AG09309 (cell line): ENCODE data around the gene COA4.
"Not testable (repeated sequence)": the region's sequence is repeated elsewhere in the genome, so short reads cannot be mapped to it uniquely, and the experiment has no call there.

Experiments
- DNase-seq: peaks from one replicate; pipeline ENCODE4 v3.0.0-alpha.2; 2010; ENCODE audit warnings: low read depth
- H3K4me3 ChIP-seq: 2 replicates; pipeline ENCODE4 v1.5.1; 2011; ENCODE audit warnings: mild to moderate bottlenecking, low read depth, low read length, moderate library complexity; ENCODE audit not compliant: control insufficient read depth
- TF ChIP-seq, protein P1 (sequence below): IDR thresholded peaks from 2 replicates; pipeline ENCODE4 v1.5.1; 2011; ENCODE audit warnings: mild to moderate bottlenecking, low read depth, low read length, inconsistent platforms; ENCODE audit not compliant: insufficient read depth, control insufficient read depth; ENCODE audit errors: missing control alignments

COA4 gene

DNA sequence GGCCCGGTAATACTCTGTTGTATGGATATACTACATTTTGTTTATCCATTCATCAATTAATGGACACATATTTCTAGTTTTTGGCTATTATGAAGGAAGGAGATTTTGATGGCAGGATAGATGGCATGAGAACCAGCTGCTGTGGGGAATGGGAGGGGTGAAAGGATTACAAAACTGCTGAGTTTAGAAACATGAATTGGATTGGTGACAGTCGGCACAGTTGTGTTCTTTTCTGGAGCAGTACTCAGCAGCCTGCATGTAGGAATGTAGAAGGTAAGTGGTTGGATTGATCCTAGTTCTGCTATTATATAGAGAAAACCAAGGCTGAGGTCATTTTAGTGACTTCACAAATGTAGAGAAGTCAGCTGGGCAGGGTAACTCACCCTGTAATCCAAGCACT is 7.2 kb upstream of the COA4 start:
- no peak for DNase-seq
- TF ChIP-seq, protein P1, sequence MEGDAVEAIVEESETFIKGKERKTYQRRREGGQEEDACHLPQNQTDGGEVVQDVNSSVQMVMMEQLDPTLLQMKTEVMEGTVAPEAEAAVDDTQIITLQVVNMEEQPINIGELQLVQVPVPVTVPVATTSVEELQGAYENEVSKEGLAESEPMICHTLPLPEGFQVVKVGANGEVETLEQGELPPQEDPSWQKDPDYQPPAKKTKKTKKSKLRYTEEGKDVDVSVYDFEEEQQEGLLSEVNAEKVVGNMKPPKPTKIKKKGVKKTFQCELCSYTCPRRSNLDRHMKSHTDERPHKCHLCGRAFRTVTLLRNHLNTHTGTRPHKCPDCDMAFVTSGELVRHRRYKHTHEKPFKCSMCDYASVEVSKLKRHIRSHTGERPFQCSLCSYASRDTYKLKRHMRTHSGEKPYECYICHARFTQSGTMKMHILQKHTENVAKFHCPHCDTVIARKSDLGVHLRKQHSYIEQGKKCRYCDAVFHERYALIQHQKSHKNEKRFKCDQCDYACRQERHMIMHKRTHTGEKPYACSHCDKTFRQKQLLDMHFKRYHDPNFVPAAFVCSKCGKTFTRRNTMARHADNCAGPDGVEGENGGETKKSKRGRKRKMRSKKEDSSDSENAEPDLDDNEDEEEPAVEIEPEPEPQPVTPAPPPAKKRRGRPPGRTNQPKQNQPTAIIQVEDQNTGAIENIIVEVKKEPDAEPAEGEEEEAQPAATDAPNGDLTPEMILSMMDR = no peak
- no peak overlapping the region for H3K4me3 ChIP-seq

DNA sequence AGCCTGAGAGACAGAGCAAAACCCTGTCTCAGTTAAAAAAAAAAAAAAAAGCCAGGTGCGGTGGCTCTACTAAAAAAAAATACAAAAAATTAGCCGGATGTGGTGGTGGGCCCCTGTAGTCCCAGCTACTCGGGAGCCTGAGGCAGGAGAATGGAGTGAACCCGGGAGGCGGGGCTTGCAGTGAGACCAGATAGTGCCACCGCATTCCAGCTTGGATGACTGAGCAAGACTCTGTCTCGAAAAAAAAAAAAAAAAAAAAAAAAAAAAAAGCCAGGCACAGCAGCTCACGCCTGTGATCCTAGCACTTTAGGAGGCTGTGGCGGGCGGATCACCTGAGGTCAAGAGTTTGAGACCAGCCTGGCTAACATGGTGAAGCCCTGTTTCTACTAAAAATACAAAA is 3.8 kb upstream of the COA4 start:
- not testable (repeated sequence) for H3K4me3 ChIP-seq, DNase-seq

DNA sequence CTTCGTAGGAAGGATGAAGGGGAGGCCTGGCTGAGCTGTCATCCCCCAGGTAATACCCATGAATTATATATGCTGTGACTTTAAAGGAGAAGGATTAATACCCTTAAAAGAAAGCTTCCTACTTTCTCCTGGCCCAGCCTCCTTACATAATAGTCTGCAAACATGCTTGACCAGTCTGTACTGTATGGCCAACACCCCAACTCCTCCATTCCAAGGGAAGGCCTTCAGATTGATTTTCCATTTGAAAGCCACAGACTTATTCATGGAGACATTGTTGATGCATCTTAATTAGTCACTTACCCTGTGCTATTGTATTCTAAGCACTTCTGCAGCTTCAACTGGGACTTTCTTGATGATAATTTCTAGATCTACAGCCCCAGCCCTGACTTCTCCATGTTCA is 2.1 kb upstream of the COA4 start:
- no peak for DNase-seq
- H3K4me3 ChIP-seq = no peak overlapping the region
- TF ChIP-seq, protein P1 = no peak

DNA sequence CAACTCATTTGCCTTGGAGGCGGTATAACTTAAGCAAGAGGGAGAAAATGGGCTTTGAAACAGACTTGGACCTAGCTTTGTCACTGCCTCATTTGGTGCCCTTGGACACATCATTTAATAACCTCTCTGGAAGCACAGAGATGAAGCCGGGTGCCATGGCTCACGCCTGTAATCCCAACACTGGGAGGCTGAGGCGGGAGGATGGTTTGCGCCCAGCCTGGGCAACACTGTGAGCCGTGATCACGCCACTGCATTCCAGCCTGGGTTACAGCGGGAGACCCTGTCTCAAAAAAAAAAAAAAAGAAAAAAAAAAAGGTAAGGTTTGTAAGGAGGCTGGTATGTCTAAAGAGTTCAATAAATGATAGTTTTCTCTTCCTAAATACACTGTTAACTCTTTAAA is 806 bp downstream of the COA4 start:
- no peak for DNase-seq
- peak overlapping the region; percentile 83 for H3K4me3 ChIP-seq
- TF ChIP-seq, protein P1 = no peak

DNA sequence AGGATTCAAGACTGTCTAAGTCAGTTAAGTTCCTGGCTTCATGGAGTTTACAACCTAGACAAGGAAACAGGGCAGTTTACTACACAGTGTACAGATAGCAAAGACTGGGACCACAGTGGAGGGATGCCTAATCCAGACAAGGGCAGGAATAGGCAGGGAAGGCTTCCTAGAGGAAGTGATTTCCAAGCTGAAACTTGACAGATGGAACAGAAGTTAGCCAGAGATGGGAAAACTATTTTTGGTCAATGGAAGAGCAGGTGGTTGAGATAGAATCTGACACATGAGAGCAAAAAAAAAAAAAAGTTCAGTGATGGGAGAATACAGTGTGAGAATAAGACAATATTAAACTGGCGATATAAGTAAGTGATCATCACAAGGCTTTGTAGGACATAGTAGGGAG is 1.3 kb downstream of the COA4 start:
- no peak for DNase-seq
- TF ChIP-seq, protein P1 = no peak
- H3K4me3 ChIP-seq = no peak overlapping the region; the same call in 1 of the 2 replicates

DNA sequence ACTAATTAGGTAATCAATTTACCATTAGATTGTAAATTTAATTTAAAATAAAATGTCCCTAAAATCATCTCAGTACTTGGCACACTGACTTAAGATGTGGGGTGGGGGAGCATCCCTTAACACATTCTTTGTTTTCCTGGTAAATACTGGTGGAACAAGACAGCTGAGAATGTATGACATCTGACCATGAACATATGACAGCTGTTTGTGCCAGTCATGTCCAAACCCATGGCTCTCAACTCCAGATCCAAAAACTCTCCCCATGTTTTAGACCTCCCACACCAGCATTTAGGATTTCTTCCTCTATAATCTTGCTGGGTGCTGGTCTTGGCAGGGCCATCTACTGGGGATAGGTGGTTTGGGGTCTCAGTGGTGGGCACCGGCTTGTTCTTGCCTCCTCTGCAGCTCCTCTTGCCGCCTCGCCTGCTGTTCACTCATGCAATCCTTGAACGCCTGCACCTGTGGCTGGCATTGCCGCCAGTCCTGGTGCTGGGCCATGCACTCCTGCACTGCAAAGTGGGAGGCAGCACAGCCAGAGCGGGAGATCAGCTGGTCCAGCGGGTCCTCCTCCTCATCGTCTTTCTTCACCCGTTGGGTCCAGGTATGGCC is 3.8 kb downstream of the COA4 start:
- no peak overlapping the region for H3K4me3 ChIP-seq
- TF ChIP-seq, protein P1 = no peak
- no peak for DNase-seq

DNA sequence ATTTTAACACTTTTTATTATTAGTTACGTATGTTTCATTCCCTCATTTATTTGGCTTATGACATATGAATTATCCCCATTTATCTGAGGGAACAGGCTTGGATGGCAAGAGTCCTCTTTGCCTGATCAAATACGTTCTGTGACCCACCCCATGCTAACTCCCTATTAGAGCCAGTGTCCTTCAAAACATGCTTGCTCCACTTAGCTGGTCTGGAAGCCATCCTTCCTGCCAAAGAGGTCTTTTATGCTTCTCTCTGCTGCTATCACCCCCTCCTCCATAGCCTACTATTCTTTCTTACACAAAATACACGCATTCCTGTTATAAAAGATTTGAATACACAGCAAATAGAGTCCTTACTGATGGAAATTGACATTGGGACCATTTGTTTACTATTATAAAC is 6.4 kb downstream of the COA4 start:
- DNase-seq = no peak
- TF ChIP-seq, protein P1 = no peak

More for the DNA sequence above, 6.4 kb downstream of the COA4 start:
- H3K4me3 ChIP-seq = no peak overlapping the region
